Hepatic stellate cell (primary cell): Measurements from ENCODE around the gene VDR.

ENCODE experiments used
- DNase-seq: peaks from one replicate; pipeline ENCODE4 v3.0.0; 2011; ENCODE audit warnings: low spot score

The VDR gene

DNA sequence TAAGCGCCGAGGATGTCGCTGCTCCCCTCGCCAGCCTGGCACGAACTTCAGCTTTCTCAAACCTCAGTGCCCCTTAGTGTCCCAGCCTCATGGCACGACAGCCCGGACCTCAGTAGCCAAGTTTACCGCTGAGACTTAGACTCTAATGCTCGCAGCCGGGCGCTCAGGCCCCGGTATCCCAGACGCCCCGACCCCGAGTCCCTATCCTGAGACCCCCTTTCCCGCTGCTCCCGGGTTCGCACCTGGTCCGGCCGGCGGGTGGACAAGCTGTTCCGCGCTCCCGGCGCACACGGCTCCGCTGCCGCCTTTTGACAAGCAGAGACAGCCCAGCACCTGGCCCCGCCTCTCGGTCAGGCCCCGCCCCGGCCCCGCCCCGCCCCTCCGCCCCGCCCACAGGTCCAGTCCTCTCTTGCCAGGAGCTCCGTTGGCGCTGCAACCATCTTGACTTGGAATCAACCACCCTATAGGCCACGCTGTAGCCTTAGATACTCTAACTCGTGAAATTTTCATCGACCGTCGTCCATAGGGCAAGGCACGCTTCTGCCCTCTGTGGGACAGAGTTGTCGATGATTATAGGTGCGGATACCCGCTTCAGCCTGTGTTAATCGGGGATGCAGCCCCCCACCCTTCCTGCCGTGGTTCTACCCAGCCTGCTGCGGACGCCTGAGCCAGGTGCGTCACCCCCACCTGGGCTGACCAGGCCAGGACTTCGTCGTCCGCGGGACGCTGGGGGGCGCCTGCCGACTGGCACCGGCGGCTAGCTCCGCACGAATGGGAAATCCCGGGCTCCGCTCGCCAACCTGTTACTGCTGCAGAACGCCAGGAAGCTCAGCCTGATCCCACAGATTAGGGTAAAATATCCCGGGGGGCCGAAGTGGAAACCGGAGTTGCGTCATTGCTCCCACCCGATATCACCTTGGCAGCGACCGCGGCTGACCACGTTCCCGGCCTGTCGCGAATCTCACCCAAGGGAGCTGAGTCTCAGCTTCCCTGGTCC is at the start of gene VDR:
Gene VDR, minus strand, starts transcription at position 282 of the 997 bp plus-strand sequence. CDS start 25,881 bp downstream, outside the sequence.
- peak; percentile 87 for DNase-seq

DNA sequence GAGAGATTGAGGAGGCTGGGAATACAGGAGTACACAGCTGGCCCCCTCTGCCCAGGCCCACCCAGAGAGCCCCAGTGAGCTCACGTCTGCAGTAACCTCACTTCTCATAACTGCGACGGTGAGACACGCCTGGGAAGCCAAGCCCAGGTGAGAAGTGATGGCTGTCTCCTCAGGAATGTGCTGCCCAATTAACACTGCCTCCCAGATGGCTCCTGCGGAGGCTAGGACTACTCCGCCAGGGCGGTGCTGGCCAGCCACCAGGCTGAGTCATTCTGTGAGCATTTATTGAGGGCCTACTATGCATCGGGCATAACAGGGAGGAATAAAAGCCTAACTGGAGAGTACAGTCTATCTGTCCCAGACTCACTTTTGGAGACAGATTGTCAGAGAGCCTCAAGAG is 49.3 kb upstream of the VDR start:
- DNase-seq: no peak

DNA sequence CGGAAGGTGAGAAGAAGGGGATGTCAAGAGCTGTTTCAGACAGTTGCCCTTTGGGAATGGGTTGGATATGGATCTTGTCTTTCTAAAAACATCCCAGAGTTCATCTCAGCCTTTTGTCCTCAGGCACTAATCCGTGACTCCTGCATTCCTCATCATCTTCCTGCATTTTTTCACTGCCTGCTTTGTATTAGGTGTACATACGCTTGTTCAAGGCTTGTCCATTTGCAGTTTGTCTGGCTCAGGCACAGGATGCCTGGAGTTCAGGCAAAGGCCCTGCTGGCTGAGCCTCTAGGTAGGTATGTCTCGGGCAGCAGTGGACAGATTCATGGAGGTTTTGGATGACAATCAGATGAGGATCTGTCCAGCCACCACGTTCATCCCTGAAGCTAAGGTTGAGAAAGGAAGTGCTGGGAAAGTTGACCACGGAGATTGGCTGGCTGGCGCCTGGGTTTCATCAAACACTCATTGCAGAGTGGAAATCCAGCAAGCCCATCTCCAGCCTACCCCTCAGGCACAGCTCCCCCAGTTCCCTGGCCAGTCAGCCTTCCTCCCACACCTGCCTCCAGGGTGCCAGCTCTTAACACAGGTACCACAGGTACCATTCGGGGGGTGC is 46.2 kb upstream of the VDR start:
- DNase-seq: no peak

DNA sequence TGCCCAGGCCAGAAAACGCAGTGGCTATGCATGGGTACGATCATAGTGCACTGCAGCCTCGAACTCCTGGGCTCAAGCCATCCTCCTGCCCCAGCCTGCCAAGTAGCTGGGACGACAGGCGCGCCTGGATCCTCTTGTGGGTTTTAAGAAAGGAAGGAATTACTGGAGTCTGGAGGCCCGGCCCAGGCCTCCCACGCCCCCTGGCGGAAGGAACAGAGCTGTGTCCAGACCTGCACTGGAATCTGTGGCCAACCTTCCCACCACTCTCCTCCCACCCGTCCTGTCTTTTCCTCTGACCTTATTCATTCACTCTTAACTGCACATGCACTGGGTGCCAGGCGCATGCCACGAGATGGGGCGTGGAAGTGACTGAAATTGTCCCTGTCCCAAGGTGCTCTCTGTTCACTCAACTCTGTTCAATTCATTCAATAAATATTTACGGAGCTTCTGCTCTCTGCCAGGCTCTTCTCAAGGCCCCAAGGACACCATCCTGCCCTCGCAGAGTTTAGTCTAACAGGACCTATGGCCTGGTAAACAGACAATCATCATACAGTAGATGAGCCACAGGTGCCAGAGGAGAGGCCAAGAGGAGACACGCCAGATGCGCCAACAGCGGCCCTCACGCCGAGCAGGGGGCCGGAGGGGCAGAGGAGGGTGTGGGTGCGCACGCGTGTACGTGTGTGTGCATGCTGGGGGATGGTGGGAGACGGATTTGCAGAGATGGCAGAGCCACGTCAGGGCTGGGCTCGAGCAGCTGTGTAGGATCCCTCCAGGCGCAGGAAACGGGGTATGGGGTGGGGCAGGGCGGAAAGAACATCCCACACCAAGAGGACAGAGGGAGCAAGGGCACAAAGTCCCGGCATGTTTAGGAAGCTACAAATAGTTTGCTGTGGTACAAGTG is 44.9 kb upstream of the VDR start:
- peak; percentile 90 for DNase-seq

DNA sequence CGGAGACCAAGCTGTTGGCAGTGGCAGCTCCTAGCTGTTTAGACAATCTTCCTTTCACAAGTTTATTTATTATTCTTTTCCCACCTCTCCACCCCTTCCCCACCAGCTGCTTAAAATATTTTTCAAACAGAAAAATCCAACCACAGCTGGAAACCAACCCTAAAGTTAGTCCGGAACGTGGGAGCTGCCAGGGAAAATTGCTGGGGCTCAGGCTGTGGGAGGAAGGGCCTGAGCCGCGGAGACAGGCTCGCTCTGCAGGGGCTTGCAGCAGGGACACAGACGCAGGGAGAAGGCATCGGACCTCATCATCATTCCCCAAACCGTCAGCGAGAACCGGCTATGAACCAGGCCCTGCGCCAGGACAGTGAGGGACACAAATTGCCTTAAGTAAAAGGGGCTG is 42.5 kb upstream of the VDR start:
- DNase-seq: no peak

DNA sequence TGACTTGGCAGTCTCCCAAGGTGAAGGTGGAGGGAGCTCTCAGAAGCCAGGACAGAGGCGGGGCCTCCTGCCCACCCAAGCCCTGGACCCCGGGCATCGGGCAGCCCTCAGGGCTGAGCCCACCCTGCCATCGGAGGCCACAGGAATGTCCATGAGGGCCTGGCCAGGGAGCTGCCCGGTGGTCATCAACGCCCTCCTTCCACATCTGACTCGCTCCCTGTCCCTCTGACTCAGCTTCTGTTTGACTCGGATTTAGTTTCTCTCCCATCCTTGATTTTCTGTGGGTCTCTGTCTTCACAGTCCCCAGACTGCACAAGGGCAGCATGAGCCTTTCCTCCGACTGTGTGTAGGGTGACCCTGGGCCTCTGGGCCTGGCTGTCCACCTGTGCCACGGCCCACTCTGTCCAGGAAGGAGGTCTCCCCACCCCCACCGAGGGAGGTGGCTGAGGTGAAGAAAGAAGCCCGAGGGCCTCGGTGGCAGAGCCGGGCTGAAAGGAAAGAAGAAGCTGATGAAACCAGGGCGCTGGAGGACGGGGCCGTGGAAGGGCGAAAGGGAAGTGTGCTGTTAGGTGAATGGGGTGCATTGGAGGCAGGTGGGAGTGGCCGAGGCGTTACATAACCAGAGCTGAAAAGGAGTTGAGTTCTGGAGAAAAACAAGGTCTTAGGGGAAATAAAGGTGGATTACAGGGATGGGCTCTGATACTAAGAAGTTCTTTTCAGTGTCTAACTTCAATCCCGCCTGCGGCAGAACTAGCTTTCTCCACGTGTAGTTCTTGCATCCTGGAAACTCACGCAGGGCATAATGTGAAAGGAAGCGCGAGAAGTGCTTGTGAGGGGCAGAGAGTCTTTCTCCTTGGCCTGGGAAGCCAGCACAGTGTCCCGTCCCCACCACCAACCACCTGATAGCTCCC is 41.9 kb upstream of the VDR start:
- peak; percentile 78 for DNase-seq

DNA sequence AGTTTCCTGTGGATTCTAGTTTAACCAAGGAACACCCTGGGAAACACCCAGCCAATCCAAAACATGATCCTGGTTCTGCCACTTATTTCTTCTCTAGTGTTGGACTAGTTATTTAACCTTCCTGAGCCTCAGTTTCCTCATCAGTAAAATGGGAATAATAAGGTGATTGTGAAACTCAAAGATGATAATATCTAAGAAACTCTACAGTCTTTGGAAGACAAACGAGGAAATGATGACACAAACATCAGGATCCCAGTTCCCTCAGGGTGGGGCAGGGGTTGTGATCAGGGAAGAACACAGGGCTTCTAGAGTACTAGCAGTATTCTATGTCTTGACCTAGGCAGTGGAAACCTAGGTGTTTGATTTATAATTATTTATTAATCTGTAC is 40.5 kb upstream of the VDR start:
- DNase-seq: no peak

DNA sequence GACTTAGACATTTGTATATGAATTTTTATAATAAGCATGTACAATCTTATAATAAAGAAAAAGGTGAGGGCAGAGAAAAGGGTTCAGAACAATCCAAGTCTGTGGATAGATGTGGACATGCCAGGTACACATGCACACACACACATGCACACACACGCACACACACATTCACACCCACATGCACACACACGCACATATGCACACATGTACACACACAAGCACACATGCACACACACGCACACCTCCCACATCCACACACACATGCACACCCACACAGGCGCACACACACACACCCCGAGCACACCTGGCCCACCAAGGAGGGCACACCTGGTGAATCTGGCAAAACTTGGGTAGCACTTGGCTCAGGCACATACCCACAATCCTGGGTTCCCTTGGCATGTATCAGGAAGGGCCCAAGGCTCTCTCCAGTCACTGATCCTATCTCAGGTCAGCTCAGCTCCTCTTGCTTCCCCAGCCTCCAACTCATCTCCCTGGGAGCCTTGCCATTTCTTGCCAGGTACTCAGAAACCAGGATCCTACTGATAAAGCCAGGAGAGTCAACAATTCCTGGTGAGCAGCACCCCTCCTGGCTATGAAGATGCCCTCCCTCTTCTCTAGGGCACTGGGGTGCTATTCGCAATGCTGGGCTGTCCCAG is 40.0 kb upstream of the VDR start:
- no peak for DNase-seq

DNA sequence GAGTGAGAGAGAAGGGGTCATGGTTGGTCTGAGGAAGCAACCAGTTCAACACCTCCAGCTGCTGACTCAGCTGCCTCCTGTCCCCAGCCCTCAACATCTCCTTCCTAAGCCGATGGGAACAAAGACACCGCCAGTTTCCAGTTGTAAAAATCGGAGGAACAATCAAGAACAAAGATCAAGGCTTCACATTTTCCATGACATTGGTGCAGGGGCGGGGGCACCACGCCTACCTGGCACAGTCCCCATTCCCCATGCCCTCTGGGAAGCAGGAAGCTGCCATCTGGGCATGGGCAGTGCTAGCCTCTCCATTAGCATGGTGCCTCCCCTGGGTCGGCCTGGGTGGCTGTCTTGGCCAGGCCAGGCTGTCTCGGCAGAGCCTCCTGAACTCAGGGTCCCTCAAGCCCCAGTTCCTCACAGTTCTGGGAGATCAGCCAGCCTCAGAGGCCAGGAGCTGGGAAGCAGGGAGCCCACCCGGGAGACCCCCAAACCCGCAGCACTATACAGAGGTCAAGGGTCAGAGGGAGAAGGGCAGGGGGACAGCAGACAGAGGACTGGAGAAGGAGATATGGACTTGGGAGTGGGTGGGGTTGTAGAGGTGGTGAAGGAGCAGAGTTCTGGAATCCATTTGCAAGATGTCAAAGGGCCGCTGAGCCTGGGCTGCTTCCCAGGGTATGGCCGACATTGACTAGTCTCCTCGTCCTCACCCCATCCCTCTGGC is 39.0 kb upstream of the VDR start:
- no peak for DNase-seq

DNA sequence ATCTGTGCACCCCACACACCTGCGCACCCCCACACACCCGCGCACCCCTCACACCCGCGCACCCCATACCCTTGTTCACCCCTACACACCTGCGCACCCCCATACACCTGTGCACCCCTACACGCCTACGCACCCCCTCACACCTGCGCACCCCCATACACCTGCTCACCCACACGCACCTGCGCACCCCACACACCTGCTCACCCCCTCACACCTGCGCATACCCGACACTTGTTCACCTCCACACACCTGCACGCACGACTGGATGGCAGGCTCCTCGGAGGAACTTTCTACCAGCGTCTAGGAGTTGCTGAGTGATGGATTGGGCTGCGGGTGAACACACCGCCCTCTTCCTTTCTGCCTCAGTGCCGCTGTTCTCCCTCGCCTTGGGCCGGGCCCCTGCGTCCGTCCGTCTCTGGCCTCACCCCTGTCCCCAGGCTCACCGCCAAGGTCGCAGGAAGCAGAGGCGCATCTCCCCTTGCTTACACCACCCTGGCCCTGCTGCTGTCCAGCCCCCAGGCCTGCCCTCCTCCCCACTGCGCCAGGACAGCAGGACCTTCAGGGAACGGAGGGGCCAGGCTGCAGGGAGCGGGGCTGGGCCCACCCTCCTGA is 37.9 kb upstream of the VDR start:
- DNase-seq: no peak

DNA sequence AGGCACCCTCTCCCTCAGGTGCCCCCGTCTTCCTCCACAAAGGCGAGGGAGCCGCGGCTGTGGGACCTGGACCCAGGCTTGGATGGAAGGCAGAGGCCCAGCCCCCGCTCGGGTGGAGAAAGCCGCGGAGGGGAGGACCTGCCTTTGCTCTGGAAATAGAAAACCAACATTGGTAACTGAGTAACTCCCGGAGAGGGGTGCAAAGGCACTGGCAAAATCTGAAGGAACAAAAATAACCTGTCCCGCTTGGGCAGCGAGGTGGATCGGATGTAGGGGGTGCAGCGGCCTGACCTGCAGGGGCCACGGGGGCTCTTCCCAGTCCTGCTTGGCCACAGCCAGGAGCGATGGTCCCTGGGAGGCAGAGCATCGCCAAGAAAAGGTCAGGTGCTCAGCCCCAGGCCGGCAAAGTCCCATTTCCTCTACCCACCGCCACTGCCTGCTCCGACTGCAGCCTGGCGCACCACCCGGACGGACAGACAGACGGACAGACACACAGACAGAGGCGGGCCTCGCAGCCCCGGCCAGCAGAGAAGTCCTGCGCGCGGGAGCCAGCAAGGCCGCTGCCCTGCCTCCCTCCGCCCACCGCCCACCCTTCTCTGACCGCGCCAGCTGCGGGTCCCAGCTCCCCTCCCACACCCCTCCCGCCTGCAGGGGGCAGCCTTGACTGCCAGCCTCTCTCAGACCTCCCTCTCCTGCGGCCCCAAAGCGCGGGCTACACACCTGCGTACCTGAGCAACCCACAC is 37.2 kb upstream of the VDR start:
- no peak for DNase-seq

DNA sequence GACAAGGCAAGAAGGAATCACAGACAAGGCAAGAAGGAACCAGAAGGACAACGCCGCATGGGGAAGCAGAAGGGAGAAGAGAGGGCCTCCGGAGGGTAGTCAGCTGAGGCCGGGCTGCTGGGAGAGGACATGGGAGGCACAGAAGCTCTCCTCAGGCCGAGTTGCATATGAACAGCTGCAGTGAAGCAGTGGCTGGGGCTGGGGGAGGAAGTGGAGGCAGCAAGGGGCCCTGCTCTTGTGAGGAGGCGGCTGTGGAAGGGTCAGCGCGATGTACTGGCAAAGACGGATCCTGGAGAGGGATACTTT is 36.6 kb upstream of the VDR start:
- no peak for DNase-seq

DNA sequence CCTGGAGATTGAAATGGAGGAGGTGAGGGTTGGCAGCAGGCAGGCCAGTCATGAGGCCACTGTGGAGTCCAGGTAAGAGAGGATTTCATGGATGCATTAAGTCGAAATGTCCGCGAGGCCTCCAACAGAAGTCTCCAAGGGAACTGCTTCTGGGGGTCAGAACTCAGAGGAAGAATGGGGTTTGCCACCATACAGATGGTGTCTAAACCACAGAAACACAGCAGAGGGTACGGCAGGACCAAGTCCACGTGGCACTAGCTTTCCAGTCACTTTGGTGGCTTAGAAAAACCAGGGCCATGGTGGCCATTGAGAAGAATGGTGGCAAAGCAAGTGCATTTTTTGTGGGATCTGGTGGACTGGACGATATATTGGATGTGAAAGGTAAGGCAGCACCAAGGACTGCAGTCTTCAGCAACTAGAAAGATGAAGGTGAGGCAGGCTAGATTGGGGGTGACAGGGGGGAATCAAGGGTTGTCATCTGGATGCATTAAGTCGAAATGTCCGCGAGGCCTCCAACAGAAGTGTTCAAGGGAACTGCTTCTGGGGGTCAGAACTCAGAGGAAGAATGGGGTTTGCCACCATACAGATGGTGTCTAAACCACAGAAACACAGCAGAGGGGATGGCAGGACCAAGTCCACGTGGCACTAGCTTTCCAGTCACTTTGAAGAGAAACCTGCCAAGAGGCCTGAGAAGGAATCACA is 36.1 kb upstream of the VDR start:
- DNase-seq: no peak

DNA sequence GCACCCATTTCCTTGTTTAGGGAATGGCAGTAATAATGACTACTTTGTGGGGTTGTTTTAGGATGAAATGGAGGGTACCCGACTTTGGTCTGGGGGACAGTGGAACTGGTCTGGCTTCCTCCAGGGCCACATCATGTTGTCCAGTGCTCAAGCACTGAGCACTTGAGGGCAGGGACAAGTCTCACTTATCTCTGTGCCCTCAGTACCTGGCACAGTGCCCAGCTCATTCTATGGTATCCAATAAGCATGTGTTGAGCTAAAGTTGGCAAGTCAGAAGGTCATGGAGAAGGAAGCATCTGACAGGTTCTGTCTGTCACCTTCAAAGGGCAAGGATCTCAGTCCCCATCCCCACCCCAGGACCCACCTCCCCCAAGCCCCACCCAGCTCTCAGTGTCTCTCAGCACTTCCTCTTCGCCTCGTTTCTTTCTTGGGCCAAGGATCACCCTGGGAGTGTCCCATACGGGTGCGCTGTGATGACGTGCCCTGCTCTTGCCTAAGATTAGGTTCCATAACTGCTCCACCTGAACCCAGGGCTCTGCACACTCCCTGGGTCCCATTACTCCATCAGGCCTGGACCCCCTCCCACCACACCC is 34.3 kb upstream of the VDR start:
- no peak for DNase-seq

DNA sequence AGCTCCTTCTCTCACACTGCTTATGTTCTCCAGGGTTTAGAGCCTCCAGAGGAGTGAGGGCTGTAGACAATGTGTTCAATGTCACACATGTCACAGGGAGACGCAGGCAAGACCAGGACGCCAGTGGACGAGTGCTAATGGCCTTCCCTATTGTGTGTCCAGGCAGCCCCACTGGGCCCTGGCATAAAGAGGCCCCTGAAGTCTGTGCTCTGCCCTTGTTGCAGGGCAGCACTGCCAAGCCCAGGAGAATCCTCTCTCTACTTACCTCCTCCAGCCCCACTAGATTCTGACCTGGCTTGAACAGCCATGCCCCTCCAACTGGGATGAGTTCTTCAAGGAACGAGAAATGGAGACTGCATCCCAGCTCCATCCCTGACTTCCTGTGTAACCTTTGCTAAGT is 33.8 kb upstream of the VDR start:
- DNase-seq: no peak

DNA sequence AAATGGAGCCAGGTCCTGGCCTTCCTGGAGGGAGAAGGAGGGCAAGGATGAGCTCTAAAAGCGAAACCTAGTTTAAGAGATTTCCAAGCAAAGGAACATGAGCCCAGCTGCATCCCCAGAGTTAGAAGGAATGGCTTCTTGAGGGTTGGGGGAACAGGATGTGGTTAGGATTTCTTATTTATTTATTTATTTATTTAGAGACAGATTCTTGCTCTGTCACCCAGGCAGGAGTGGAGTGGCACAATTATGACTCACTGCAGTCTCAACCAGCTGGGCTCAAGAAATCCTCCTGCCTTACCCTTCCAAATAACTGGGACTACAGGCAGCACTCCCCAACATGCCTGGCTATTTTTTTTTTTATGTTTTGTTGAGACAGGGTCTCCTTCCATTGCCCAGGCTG is 33.3 kb upstream of the VDR start:
- peak; percentile 77 for DNase-seq

DNA sequence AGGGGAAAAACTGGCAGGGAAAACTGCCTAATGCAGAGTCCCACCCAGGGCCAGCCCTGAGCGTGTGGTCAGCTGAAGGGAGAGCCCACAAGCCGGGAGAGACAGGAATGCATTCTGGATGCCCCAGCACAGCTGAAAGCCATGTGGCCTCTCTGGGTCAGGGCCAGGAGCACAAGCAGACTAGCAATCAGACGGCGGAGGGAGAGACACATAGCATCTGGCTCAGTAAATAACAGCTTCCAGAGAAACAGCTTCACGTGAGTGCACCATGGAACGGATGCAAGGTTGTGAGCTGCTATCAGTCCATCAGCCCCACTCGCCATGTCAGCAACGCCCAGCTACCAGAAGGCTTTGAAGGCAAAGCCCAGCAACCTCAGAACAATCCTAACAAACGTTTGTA is 30.4 kb upstream of the VDR start:
- peak; percentile 76 for DNase-seq

DNA sequence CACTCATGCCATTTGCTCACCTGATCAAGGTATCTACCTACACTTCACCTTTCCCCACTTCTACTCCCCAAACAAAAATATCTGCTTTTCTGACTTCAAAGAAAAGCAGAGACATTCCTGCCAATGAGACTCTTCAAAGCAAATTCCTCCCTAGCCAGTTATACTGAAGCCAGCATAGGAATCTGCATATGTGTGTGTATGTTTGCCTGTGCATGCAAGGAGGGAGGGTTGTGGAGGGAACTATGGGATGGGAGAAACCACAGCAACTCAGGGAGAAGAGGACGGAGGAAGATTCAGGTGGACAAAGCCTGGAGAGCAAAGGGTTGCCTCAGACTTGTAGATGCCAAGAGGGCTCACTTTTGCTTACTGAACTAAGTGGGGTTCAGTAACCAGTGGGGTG is 26.4 kb upstream of the VDR start:
- DNase-seq: no peak
